Activated T-helper 17 cell treated with anti-CD3 and anti-CD28 coated beads, Interleukin-2, amount 50 U/mL, for 72 hours (primary cell): ENCODE measurements around the gene PCSK7. TPM values are rescaled to one million over a fixed set of nuclear protein-coding genes. Genes with fewer than 3 reads are reported as not detected.
A peak's percentile ranks its signal among the peaks of the same experiment; 100 is the strongest.

Source experiments
- ATAC-seq: fragments of 150-1000 bp; cut with Tn5 transposase; replicated peaks from 2 replicates; pipeline ENCODE4 v1.10.0; 2021; ENCODE audit warnings: mild to moderate bottlenecking, moderate library complexity
- H3K27ac Mint-ChIP-seq: one replicate; pipeline ENCODE4 v1.8.0; 2022; ENCODE audit warnings: mixed read lengths
- H3K27me3 Mint-ChIP-seq: one replicate; pipeline ENCODE4 v1.8.0; 2022; ENCODE audit warnings: mixed read lengths
- H3K36me3 Mint-ChIP-seq: one replicate; pipeline ENCODE4 v1.8.0; 2022; ENCODE audit warnings: low read depth, mild to moderate bottlenecking, mixed read lengths
- H3K4me1 Mint-ChIP-seq: one replicate; pipeline ENCODE4 v1.8.0; 2022; ENCODE audit warnings: mixed read lengths
- H3K4me3 Mint-ChIP-seq: one replicate; pipeline ENCODE4 v1.8.0; 2022; ENCODE audit warnings: mild to moderate bottlenecking, mixed read lengths
- H3K9me3 Mint-ChIP-seq: one replicate; pipeline ENCODE4 v1.8.0; 2022; ENCODE audit warnings: mixed read lengths
- total RNA-seq, 2 donors: library from RNA; stranded (reverse); gene quantifications; one replicate each; pipeline ENCODE4 v1.2.3, GENCODE V29; 2022

PCSK7 gene
- total RNA-seq, 2 donors from 2014 or later, result 101 to 106 TPM

DNA sequence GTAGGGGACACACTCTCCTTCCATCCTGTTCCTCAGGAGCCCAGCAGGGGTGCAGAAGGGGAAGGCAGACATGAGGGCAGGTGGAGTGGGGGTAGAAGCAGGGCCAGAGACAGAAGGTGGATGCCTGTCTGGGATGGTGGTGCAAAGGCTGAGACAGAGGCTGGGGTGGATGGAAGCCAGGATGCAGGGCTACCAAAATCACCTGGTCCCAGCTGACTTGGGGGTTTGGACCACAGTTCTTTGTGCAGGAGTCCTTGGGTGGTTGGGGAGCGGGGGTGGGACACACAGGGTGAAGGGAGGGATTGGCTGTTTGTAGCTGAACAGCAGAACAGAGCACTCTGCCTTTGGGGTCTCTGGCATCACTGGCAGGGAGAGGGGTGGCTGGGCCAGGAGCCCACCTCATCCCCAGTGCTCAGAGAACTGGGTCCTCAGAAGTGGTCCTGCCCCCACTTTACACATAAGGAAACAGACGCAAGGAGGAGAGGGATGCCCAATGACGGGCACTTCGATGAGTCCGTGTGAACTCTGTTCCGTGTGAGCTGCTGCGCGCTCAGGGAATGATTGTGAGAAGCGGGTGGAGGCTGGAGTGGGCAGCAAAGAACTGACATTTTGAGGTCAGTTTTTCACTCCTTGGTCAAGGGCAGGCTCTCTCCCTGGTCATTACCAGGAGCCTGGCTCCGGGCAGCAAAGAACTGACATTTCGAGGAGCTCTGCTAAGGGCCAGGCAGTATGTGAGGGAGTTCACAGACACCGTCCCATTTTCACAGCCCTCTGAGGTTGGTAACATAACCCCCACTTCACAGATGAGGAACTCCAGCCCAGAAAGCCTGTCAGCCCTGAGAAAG lies 30.8 kb downstream of the PCSK7 start:
- H3K9me3 Mint-ChIP-seq, result no peaks in the 10 kb centered on the region
- peaks cover 32% of the 10 kb centered on the region for H3K36me3 Mint-ChIP-seq
- ATAC-seq, result no peak
- H3K4me1 Mint-ChIP-seq, result no peaks in the 10 kb centered on the region
- H3K27me3 Mint-ChIP-seq, result no peaks in the 10 kb centered on the region
- H3K4me3 Mint-ChIP-seq, result no peak overlapping the region
- peak overlapping the region; percentile 45 for H3K27ac Mint-ChIP-seq

DNA sequence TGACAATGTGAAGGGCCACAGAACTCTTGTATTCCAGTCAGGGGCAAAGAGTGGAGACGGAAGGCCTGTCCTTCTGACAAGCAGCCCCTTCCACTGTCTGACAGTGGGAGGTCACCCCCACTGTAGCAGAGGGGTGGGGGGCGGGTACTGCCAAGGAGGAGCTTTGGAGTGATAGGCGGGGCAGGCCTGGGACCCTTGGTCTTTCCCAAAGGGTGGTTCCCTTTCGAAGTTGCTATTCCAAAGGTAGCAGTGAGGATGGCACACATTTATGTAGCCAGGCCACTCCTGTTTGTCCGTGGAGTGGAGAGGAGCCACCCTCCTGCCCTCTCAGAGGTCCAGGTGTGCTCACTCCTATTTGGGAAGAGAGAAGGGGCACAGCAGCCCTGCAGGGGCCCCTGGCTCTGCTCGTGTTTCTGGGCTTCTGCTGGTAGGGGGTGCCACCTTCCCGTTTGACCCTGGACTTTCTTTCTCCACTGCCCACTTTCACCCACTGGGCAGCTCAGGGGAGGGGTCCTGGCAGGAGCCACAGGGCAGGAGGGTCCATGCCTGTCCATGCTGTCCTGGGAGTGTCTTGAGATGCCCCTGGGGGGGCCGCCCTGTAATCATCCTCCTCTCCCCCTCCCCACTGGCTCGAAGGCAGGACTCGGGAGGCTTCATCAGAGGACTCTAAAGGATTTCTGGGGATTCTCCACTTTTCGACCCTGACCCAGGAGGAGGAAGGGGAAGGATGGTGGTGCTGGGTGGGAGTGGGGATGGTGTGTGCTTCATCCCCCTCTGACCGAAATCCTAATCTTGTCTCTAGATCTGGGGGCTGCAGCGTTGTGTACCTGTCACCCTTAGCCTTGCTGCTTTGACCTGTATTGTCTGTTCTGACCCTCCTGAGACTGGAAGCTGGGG lies 31.7 kb downstream of the PCSK7 start:
- no peak overlapping the region for H3K4me3 Mint-ChIP-seq
- H3K36me3 Mint-ChIP-seq, result peaks cover 24% of the 10 kb centered on the region
- no peaks in the 10 kb centered on the region for H3K27me3 Mint-ChIP-seq
- H3K27ac Mint-ChIP-seq, result peak overlapping the region; percentile 45
- H3K9me3 Mint-ChIP-seq, result no peaks in the 10 kb centered on the region
- no peak for ATAC-seq
- no peaks in the 10 kb centered on the region for H3K4me1 Mint-ChIP-seq

DNA sequence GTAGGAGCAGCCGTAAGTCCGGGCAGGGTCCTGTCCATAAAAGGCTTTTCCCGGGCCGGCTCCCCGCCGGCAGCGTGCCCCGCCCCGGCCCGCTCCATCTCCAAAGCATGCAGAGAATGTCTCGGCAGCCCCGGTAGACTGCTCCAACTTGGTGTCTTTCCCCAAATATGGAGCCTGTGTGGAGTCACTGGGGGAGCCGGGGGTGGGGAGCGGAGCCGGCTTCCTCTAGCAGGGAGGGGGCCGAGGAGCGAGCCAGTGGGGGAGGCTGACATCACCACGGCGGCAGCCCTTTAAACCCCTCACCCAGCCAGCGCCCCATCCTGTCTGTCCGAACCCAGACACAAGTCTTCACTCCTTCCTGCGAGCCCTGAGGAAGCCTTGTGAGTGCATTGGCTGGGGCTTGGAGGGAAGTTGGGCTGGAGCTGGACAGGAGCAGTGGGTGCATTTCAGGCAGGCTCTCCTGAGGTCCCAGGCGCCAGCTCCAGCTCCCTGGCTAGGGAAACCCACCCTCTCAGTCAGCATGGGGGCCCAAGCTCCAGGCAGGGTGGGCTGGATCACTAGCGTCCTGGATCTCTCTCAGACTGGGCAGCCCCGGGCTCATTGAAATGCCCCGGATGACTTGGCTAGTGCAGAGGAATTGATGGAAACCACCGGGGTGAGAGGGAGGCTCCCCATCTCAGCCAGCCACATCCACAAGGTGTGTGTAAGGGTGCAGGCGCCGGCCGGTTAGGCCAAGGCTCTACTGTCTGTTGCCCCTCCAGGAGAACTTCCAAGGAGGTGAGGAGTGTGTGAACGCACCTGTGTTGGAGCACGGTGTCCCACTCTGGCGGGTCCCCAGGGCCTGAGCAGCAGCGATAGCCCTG lies 32.6 kb downstream of the PCSK7 start, which contains the start of gene TAGLN:
TAGLN (plus strand) TSS at position 318 of the 863 bp plus-strand sequence. CDS start 3,644 bp downstream, outside the sequence.
- Mint-ChIP-seq H3K27ac (peak within 1 kb of the TSS; percentile 38), H3K4me1 (no peaks in the 10 kb centered on the region), H3K9me3 (no peaks in the 10 kb centered on the region), H3K4me3 (no peak within 1 kb of the TSS), H3K27me3 (no peaks in the 10 kb centered on the region), H3K36me3 (peaks cover 15% of the 10 kb centered on the region)
- no peak for ATAC-seq

DNA sequence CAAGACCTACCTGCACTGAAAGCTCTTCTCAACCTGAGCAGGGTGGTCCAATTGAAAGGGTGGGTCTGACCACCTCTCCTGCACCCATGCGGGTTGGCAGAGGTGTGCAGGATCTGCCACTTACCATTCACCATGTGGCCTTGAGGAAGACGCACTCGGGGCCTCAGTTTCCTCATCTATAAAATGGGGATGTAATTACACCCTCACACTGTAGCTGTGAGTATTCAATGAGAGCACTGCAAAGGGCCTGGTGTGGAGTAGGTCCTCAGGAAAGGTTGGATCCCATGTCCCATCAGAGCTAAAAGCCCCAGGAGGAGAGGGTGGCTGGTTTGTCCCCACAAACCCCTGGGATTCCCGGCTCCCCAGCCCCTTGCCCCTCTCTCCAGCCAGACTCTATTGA lies 33.3 kb downstream of the PCSK7 start:
- H3K4me3 Mint-ChIP-seq, result no peak overlapping the region
- no peaks in the 10 kb centered on the region for H3K4me1 Mint-ChIP-seq
- no peak overlapping the region for H3K27ac Mint-ChIP-seq
- no peak for ATAC-seq
- H3K27me3 Mint-ChIP-seq, result no peaks in the 10 kb centered on the region
- no peaks in the 10 kb centered on the region for H3K9me3 Mint-ChIP-seq
- peaks cover 8% of the 10 kb centered on the region for H3K36me3 Mint-ChIP-seq

DNA sequence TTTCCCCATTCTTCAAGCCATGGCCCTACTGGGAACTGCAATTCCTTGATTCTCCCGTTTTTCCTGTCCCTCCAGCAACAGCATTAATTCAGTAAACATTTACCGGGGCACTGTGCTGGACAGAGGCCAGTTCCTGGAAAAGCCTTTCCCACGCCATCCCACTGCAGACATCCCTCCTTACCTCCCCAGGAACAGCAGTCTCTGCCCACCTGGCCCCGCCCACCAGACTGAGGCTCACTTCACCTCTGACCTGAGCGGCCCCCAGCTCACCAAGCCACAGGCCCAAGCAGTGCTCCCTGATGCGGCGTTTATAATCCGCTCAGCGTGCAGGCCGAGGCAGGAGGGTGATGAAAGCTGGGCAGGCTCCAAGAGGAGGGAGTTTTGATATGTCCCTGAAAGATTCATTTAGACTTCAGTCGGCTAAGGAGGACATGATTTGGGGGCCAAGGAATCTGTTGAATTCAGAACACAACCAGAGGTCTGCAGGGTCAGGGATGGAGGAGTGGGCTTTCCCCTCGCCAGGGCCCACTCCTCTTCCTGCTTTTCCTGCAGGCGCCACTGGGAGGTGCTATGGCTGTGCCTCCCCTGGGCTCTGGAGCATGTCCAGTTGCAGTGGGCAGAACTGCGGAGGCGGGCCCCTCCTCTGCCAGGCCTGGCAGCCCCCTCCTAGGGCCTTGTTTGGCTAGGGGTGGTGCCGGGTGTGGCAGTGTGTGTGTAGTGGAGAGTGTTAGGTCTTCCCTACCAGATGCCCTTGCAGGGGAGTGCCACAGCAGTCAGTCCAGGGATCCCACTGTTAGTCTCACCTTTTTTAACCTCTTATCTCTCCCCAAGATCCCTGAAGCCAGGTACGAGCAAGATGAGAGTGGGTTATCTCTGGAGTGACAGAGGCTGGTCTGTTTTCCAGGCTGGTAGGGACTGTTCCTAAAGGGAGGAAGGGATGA lies 34.1 kb downstream of the PCSK7 start:
- Mint-ChIP-seq H3K36me3 (peaks cover 7% of the 10 kb centered on the region), H3K9me3 (no peaks in the 10 kb centered on the region), H3K4me3 (no peak overlapping the region), H3K27ac (peak overlapping the region; percentile 43), H3K27me3 (no peaks in the 10 kb centered on the region), H3K4me1 (peaks cover 5% of the 10 kb centered on the region)
- no peak for ATAC-seq

DNA sequence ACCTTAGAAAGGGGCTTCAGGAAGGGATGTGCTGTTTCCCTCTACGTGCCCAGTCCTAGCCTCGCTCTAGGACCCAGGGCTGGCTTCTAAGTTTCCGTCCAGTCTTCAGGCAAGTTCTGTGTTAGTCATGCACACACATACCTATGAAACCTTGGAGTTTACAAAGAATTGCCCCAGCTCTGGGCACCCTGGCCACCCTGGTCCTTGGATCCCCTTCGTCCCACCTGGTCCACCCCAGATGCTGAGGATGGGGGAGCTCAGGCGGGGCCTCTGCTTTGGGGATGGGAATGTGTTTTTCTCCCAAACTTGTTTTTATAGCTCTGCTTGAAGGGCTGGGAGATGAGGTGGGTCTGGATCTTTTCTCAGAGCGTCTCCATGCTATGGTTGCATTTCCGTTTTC lies 34.9 kb downstream of the PCSK7 start:
- Mint-ChIP-seq H3K4me3 (no peak overlapping the region), H3K27me3 (no peaks in the 10 kb centered on the region), H3K4me1 (peaks cover 5% of the 10 kb centered on the region), H3K36me3 (peaks cover 11% of the 10 kb centered on the region), H3K27ac (no peak overlapping the region), H3K9me3 (no peaks in the 10 kb centered on the region)
- no peak for ATAC-seq

DNA sequence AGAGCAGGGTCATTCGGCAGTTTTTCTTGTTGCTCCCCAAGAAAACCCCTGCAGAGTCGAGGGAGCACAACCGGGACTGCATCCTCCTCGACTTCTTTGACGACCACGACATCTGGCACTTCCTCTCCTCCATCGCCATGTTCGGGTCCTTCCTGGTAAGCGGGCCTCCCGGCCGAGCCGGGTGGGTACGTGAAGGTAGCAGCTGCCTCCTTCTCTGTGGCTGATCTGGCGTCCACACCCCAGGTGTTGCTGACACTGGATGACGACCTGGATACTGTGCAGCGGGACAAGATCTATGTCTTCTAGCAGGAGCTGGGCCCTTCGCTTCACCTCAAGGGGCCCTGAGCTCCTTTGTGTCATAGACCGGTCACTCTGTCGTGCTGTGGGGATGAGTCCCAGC lies 36.1 kb downstream of the PCSK7 start:
- H3K9me3 Mint-ChIP-seq, result no peaks in the 10 kb centered on the region
- no peak overlapping the region for H3K4me3 Mint-ChIP-seq
- H3K36me3 Mint-ChIP-seq, result peaks cover 13% of the 10 kb centered on the region
- no peaks in the 10 kb centered on the region for H3K27me3 Mint-ChIP-seq
- no peak overlapping the region for H3K27ac Mint-ChIP-seq
- peak; percentile 3 for ATAC-seq
- H3K4me1 Mint-ChIP-seq, result peaks cover 5% of the 10 kb centered on the region

DNA sequence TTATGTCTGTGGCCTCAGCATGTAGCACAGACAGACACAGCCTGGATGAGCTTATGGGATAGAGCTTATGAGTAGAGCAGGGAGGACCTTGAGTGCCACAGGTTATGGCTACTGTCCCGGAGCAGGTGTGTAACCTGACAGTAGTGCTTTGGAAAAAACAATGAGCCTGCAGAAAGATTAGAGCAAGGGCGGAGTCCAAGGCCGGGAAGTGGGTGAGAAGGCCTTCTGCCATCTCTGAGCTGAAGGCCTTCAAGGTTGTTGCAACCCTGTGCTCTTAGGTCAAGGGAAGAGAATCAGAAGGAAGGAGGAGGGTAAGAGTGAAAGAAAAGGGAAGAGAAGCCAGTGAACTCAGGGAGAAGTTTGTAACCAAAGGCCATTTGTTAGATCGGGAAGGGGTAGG lies 36.6 kb downstream of the PCSK7 start:
- Mint-ChIP-seq H3K27ac (no peak overlapping the region), H3K9me3 (no peaks in the 10 kb centered on the region), H3K27me3 (no peaks in the 10 kb centered on the region), H3K4me1 (peaks cover 5% of the 10 kb centered on the region), H3K4me3 (no peak overlapping the region), H3K36me3 (peaks cover 13% of the 10 kb centered on the region)
- ATAC-seq, result no peak

DNA sequence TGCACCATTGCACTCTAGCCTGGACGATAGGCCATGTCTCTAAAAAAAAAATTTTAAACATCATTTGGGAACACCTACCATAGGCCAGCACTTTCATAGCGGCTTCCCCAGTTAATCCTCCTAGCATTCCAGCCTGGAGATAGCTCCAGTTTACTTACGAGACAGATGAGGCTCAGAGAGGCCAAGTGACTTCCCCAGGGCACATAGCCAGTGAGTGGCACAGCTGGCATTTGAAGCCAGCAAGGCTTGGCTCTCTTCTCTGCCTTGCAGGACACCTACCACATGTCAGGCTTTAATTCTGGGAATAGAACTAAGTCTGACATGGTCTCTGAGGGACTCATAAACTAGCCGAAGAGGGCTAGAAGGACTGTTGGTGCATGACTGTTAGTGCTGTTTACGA lies 37.6 kb downstream of the PCSK7 start:
- no peak overlapping the region for H3K27ac Mint-ChIP-seq
- H3K4me3 Mint-ChIP-seq, result no peak overlapping the region
- ATAC-seq, result no peak
- H3K27me3 Mint-ChIP-seq, result no peaks in the 10 kb centered on the region
- H3K9me3 Mint-ChIP-seq, result no peaks in the 10 kb centered on the region
- peaks cover 5% of the 10 kb centered on the region for H3K4me1 Mint-ChIP-seq
- H3K36me3 Mint-ChIP-seq, result peaks cover 13% of the 10 kb centered on the region

DNA sequence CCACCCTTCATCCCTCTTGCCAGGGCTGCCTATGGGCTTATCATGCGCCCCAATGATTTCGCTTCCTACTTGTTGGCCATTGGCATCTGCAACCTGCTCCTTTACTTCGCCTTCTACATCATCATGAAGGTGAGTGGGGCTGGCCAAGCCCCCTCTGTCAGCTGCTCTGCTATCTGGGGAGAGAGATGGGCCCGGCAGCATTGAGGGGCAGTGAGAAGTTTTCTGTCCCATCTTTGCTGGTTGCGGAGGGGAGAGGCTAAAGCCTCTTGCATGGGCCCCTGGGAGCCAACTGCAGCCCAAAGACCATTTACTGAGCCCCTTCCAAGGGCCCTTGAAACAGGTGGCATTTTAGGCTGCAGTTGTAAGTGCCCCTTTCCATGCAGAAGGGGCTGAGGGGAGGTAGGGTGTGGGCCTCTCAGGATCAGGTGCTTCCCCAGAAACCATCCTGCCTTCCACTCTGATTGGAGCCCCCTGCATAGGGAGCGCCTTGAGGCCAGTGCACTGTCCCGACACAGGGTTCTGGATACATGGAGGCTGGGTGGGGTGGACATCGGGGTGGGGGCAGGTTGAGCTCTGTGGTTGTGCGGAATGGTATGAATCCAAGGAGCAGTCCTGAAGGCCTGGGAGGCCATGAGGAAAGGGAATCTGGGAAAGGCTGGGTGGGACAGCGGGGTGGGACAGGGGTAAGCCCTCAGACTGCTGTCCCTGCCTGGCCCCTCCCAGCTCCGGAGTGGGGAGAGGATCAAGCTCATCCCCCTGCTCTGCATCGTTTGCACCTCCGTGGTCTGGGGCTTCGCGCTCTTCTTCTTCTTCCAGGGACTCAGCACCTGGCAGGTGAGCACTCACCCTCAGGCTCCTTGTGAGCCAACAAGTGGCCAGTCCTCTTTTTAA lies 38.5 kb downstream of the PCSK7 start:
- H3K9me3 Mint-ChIP-seq, result no peaks in the 10 kb centered on the region
- H3K36me3 Mint-ChIP-seq, result peaks cover 13% of the 10 kb centered on the region
- ATAC-seq, result no peak
- no peak overlapping the region for H3K4me3 Mint-ChIP-seq
- H3K27me3 Mint-ChIP-seq, result no peaks in the 10 kb centered on the region
- H3K4me1 Mint-ChIP-seq, result peaks cover 5% of the 10 kb centered on the region
- H3K27ac Mint-ChIP-seq, result peak overlapping the region; percentile 61

DNA sequence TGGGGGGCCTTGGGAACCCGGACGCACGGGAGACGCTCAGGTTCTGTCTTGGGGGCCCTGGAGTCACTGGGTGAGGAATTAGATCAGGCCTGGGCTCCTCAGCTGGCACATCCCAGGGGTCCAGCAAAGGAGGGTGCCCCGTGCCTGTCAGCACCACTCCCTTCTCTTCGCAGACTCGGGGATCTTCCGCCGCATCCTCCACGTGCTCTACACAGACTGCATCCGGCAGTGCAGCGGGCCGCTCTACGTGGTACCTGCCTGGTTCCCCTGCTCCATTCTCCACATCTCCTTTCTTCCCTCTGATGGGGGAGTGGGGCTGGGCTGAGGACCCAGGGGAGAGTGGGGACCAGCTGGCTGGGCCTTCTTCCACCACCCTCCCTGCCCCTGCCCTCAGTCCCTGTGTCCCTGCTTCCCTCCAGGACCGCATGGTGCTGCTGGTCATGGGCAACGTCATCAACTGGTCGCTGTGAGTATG lies 39.4 kb downstream of the PCSK7 start:
- no peak overlapping the region for H3K4me3 Mint-ChIP-seq

DNA sequence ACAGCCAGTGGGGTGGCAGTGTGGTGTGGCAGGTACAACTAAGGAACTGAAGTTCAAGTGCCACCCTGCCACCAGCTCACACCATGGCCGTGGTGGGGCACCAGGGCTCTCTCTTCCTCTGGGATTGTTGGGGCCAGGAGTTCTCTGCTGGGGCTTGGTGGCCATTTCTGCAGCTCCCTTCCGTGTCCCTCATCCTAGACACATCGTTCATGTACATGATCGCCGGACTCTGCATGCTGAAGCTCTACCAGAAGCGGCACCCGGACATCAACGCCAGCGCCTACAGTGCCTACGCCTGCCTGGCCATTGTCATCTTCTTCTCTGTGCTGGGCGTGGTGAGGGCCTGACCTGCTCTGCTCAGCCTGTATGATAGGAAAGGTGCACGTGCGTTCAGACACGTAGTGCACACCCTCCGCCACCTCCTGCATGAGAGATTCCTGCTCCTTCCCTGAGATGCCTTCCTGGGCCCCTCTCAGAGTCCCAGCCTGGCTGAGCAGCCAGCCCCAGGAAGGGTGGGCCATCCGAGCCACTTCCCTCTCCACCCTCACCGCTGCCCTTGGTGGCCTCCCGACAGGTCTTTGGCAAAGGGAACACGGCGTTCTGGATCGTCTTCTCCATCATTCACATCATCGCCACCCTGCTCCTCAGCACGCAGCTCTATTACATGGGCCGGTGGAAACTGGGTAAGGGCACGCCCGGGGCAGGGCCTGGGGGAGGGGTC lies 40.0 kb downstream of the PCSK7 start:
- ATAC-seq, result no peak
- Mint-ChIP-seq H3K4me3 (no peak overlapping the region), H3K36me3 (peaks cover 13% of the 10 kb centered on the region), H3K4me1 (peaks cover 5% of the 10 kb centered on the region), H3K9me3 (no peaks in the 10 kb centered on the region), H3K27ac (no peak overlapping the region), H3K27me3 (no peaks in the 10 kb centered on the region)

More for the DNA sequence above, 39.4 kb downstream of the PCSK7 start:
- no peak for ATAC-seq
- Mint-ChIP-seq H3K36me3 (peaks cover 13% of the 10 kb centered on the region), H3K27ac (no peak overlapping the region), H3K27me3 (no peaks in the 10 kb centered on the region), H3K9me3 (no peaks in the 10 kb centered on the region), H3K4me1 (peaks cover 5% of the 10 kb centered on the region)
